GM12874 (cell line): ENCODE data around the gene PSG6.
"Not testable (repeated sequence)": the region's sequence is repeated elsewhere in the genome, so short reads cannot be mapped to it uniquely, and the experiment has no call there.

Experiments used
- TF ChIP-seq, protein P1 (sequence below): IDR thresholded peaks from 2 replicates; pipeline ENCODE4 v1.5.1; 2011; ENCODE audit warnings: low read depth, mild to moderate bottlenecking, control low read depth, low read length, moderate library complexity; ENCODE audit not compliant: insufficient read depth

Gene PSG6

GRCh38 chr19:42917634-42918033 lies at the start of gene PSG6:
PSG6 (minus strand) TSS chr19:42917894; CDS start chr19:42917792, 102 bp downstream.
- TF ChIP-seq, protein P1, sequence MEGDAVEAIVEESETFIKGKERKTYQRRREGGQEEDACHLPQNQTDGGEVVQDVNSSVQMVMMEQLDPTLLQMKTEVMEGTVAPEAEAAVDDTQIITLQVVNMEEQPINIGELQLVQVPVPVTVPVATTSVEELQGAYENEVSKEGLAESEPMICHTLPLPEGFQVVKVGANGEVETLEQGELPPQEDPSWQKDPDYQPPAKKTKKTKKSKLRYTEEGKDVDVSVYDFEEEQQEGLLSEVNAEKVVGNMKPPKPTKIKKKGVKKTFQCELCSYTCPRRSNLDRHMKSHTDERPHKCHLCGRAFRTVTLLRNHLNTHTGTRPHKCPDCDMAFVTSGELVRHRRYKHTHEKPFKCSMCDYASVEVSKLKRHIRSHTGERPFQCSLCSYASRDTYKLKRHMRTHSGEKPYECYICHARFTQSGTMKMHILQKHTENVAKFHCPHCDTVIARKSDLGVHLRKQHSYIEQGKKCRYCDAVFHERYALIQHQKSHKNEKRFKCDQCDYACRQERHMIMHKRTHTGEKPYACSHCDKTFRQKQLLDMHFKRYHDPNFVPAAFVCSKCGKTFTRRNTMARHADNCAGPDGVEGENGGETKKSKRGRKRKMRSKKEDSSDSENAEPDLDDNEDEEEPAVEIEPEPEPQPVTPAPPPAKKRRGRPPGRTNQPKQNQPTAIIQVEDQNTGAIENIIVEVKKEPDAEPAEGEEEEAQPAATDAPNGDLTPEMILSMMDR, result not testable (repeated sequence)

GRCh38 chr19:42965176-42965575 lies 47.5 kb upstream of the PSG6 start:
- TF ChIP-seq, protein P1, result no peak

GRCh38 chr19:42961119-42961518 lies 43.4 kb upstream of the PSG6 start:
- TF ChIP-seq, protein P1, result no peak

- TF ChIP-seq, protein P1, result 0 out of 2 replicates have a peak, but pooled peaks have one; percentile 2
These were observed 24.6 kb upstream of the PSG6 start for GRCh38 chr19:42942187-42942789.

DNA sequence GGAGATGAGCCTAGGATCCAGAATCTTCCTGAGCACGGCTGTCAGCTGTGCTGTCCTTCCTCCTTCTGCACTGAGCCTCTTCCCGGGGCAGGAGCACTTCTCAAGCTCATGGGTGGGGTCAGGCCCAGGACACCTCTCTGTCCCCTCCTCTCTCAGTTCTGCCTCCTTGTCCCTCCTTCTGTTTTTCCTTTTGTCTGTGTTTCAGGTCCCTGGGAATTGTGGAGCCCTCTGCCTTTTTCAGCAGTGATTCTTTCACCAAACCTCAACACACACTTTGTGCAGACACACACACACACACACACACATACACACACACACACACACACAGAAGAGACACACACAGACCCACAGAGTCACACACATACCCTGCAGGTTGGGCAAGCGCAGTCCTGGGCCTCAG lies 19.4 kb upstream of the PSG6 start, which contains the start of gene PSG7:
Gene PSG7, minus strand, starts transcription at position 101 of the 400 bp plus-strand sequence. CDS start 131 bp downstream, outside the sequence.
- TF ChIP-seq, protein P1, result not testable (repeated sequence)

DNA sequence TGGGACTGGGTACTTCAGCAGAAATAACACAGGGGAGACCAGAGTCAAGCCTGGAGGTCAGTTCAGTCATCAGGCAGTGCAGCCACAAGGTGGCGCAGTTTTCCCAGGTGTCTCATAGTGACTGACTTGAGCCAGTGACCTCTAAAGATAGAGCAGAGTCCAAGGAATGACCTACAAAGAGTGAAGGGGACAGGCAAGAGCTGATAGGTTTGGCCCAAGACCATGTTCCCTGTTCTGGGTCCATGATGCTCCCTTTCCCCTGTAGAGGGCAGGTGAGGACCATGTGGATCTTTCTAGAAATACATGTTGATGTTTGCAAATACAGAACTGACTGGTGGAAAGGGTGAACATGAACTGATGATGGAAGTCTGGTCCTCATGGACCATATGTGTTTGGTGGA lies 12.5 kb upstream of the PSG6 start:
- TF ChIP-seq, protein P1, result 0 out of 2 replicates have a peak, but pooled peaks have one; percentile 4

DNA sequence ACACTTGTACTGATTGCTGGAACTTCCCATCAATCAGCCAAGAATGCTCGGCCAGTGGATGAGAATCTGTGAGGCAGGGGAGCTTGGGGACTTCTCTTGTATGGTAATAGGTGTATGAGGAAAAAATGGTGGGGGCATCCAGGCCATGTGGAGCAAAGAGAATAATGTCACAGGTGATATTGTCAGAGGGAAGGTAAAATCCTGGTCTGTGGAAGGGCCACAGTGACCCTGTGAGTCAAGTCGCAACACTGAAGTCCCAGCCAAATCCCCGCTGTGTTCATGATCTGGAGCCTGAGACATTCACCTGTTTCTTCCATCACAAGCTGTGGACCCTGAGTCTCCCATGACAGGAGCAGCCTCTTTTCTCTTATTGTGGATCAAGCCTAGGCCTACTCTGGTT lies 11.2 kb upstream of the PSG6 start:
- TF ChIP-seq, protein P1, result no peak
